OCI-LY1 (cell line): ENCODE results near the gene MYO10.

Experiments used
- CTCF ChIP-seq: fragments of 200-600 bp; sonication (generic), shearing (Covaris generic); IDR thresholded peaks from 2 replicates; pipeline ENCODE4 v1.5.1; 2017; ENCODE audit warnings: mild to moderate bottlenecking, antibody characterized with exemption, low read length, moderate library complexity, mixed read lengths
- EZH2 ChIP-seq: fragments of 200-600 bp; sonication (generic), shearing (Covaris generic); IDR thresholded peaks from 2 replicates; pipeline ENCODE4 v1.8.0; 2017; ENCODE audit warnings: borderline replicate concordance, mixed run types, mild to moderate bottlenecking, antibody characterized with exemption, low read length, moderate library complexity, mixed read lengths

GRCh38 chr5:16685069-16685468, 251.0 kb downstream of the MYO10 start:
- TF ChIP-seq CTCF (no peak), EZH2 (no peak)
